GM12875 (cell line): Measurements from ENCODE around the gene PPA2.
A peak's percentile ranks its signal among the peaks of the same experiment; 100 is the strongest.

Experiments
- H3K4me3 ChIP-seq: one replicate; pipeline ENCODE4 v1.5.1; 2011; ENCODE audit warnings: low read depth, low read length, control low read depth
- CTCF ChIP-seq: IDR thresholded peaks from 2 replicates; pipeline ENCODE4 v1.5.1; 2011; ENCODE audit warnings: low read depth, mild to moderate bottlenecking, control low read depth, inconsistent platforms, low read length, moderate library complexity, borderline replicate concordance; ENCODE audit not compliant: insufficient read depth

PPA2 gene

GRCh38 chr4:105473324-105474098, at the start of gene PPA2:
PPA2 (minus strand) TSS chr4:105474062; CDS start chr4:105474050, 12 bp downstream.
- no peak for TF ChIP-seq CTCF
- peak within 1 kb of the TSS; percentile 79 for H3K4me3 ChIP-seq

- no peak overlapping the region for H3K4me3 ChIP-seq
- peak; percentile 61 for TF ChIP-seq CTCF
Observed at GRCh38 chr4:105520819-105521790, 47.2 kb upstream of the PPA2 start.

GRCh38 chr4:105510245-105510644, 36.4 kb upstream of the PPA2 start:
- TF ChIP-seq CTCF, result no peak
- no peak overlapping the region for H3K4me3 ChIP-seq

- TF ChIP-seq CTCF, result no peak
- H3K4me3 ChIP-seq, result no peak overlapping the region
Observed at GRCh38 chr4:105509714-105510113, 35.9 kb upstream of the PPA2 start.

GRCh38 chr4:105509291-105509690, 35.4 kb upstream of the PPA2 start:
- no peak for TF ChIP-seq CTCF

GRCh38 chr4:105504744-105505143, 30.9 kb upstream of the PPA2 start:
- H3K4me3 ChIP-seq, result no peak overlapping the region
- no peak for TF ChIP-seq CTCF

More at GRCh38 chr4:105509291-105509690, 35.4 kb upstream of the PPA2 start:
- no peak overlapping the region for H3K4me3 ChIP-seq
